UCSD-AML1 (cell line): ENCODE data around the gene MAP2.
A peak's percentile ranks its signal among the peaks of the same experiment; 100 is the strongest.

Experiments
- DNase-seq: peaks from one replicate; lab custom pipeline; 2025; ENCODE audit not compliant: unreplicated experiment; lab: John Stamatoyannopoulos, UW

MAP2 gene

GRCh38 chr2:209423562-209424198 is at the start of gene MAP2:
Gene MAP2 (plus strand): TSS chr2:209424047. CDS start chr2:209653171, 229,124 bp downstream.
- peak; percentile 71 for DNase-seq

GRCh38 chr2:209376686-209377085 is 47.2 kb upstream of the MAP2 start:
- no peak for DNase-seq

DNA sequence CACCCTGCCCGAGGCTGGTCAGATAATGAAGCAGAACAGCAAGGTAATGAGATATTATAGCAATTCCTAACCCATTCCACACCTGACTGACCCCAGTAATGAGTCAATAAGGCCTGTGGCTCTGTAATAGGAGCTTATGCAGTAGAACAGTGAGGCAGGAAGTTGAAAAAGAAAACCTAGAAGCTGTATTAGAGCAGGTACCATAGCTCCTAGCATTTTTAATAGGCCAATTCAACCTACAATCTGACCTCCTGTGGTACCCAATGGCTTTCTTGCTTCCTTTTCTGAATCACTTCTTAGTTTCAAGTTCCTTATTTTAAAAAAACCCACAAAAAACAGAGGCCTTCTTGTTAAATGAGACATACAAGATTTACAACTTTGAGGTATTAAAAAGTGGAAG is 43.6 kb upstream of the MAP2 start:
- DNase-seq, result no peak

DNA sequence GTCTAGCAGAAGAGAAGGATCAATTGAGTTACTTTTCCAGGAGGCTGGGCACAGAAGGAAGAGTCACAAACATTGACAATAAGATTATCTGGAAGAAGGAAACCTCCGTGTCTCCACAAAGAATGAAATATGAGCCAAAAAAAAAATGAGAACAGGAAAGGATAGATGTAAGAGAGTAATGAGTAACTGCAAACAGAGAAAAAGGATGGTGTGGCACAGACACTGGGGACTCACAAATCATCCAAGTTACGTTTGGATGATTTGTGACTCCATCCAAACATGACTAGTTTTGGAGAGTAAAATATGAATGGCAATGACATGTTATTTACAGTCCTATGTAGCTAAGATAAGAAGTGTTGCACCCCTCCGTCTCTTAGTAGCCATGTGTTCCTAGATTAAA is 42.8 kb upstream of the MAP2 start:
- no peak for DNase-seq

- DNase-seq, result no peak
Observed at GRCh38 chr2:209382775-209383174, 41.1 kb upstream of the MAP2 start.

- DNase-seq, result no peak
Observed at GRCh38 chr2:209383212-209383611, 40.6 kb upstream of the MAP2 start.

DNA sequence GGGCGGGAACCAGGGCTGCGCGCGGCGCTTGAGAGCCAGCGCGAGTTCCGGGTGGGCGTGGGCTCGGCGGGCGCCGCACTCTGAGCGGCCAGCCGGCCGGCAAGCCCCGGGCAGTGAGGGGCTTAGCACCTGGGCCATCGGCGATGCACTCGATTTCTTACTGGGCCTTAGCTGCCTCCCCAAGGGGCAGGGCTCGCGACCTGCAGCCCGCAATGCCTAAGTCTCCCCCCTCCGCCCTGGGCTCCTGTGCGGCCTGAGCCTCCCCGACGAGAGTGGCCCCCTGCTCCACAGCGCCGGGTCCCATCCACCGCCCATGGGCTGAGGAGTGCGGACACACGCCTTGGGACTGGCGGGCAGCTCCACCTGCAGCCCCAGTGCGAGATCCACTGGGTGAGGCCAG is 36.5 kb upstream of the MAP2 start:
- DNase-seq, result no peak

- no peak for DNase-seq
Observed at GRCh38 chr2:209388446-209389037, 35.3 kb upstream of the MAP2 start.

- DNase-seq, result no peak
Observed at GRCh38 chr2:209389171-209389618, 34.7 kb upstream of the MAP2 start.

DNA sequence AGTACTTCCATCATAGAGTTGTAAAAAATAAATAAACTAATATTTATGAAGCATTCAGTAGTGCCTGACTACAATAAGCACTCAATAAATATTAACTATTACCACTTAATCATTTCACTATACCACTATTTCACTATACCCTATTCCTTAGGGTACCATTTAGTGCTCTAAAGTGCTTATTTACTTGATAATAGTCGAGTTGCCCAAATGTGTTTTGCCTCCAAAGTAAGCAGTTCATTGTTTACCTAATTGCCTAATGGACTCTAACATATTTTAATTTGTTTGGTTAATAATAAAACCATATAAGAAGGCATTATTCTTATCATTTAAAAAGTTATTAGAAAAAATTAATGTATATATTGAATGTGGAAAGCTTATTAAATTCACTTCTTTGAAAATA is 33.0 kb upstream of the MAP2 start:
- DNase-seq, result no peak

GRCh38 chr2:209391776-209392401 is 32.0 kb upstream of the MAP2 start:
- no peak for DNase-seq

GRCh38 chr2:209395229-209395628 is 28.6 kb upstream of the MAP2 start:
- DNase-seq, result no peak

- no peak for DNase-seq
Observed at GRCh38 chr2:209395652-209396051, 28.2 kb upstream of the MAP2 start.

GRCh38 chr2:209398463-209398862 is 25.4 kb upstream of the MAP2 start:
- no peak for DNase-seq

DNA sequence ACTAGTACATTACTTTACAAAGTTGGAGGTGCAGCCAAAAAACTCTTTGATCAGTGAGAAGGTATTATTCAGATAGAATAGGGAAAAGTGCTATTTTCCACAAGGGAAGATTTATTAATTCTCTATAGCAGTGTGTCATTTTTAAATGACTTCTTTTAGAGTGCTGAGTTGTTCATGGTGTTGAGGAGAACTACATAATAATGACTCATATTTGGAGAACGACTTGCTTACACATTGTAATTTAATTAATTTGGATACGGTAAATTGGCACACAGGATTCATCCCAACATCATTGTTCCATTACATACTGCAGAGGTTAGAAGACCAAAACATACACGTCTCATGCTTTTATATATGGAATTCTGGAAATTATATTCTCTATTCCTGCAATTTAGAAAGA is 22.1 kb upstream of the MAP2 start:
- DNase-seq, result no peak

GRCh38 chr2:209411296-209411695 is 12.6 kb upstream of the MAP2 start:
- DNase-seq, result no peak

DNA sequence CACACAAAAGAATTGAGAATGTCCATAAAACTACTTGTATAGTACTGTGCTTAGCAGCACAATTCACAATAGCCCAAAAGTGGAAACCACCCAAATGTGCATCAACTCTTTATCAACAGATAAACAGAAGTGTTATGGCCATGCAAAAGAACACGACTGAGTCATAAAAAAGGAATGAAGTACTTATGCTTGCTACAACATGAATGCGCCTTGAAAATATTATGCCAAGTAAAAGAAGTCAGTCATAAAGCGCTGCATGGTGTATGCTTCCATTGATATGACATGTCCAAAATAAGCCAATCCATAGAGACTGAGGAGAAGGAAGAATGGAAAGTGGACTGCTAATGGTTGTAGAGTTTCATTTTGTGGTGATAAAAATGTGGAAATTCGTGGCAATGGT is 12.1 kb upstream of the MAP2 start:
- no peak for DNase-seq

- DNase-seq, result no peak
Observed at GRCh38 chr2:209413311-209414014, 10.4 kb upstream of the MAP2 start.

GRCh38 chr2:209416913-209417312 is 6.9 kb upstream of the MAP2 start:
- no peak for DNase-seq

DNA sequence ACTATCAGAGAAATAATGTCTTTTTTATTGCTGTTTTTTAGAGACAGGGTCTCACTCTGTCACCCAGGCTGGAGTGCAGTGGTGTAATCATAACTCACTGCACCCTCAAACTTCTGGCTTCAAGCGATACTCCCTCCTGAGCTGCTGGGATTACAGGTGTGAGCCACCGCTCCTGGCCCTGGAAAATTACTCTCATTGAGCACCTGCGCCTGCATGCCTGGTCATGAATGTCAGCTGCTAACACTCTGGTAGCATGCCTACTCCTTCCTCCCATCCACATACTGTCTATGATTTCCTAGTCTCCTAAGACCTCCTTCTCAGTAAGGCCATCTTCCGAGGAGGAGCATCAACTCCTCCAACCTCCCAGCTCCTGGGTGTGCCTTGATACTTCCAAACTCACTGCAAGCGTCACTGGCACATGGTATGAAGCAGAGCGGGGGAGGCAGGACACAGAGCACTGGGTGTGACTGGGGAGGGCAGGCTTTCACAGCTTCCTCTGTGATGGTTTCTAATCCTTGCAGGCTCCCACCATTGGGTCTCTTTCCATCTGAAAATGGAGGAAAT is 1.6 kb upstream of the MAP2 start:
- DNase-seq, result no peak

DNA sequence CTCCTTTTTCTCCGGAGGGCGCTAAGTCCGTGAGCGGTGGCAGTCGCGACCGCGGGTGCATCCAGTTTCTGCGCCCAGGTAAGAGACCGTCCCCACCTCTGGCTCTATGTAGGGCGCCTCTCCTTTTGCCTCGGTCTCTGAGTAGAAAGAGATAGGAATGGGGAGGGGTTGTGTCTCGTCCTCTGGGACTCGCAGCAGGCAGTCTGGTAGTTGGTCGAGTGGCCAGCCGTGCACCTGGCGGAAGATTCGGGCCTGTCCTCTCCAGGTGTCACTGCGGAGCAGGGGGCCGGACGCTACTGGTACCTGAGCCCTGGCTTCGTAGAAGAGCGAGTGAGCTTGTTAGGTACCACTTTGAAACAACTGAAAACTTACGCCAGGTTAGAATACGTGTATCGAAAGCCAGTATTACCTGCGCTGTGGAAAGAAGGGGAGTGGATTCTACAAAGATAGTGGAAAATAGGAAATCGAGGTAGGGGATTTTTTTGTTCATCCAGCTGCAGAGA is 403 bp downstream of the MAP2 start:
- no peak for DNase-seq
